ENCODE results near the gene ASIC2. TPM values are rescaled to one million over a fixed set of nuclear protein-coding genes. Genes with fewer than 3 reads are reported as not detected.
A peak's percentile ranks its signal among the peaks of the same experiment; 100 is the strongest.

ASIC2 gene
- total RNA-seq, 1 experiment from 2014 or later = 0.74 TPM

GRCh38 chr17:33299115-33299514, 6.0 kb upstream of the ASIC2 start:
- Histone ChIP-seq H4K5ac (ENCODE audit: insufficient read length, low read depth, low read length) (no peak overlapping the region), H4K20me1 (ENCODE audit: control insufficient read depth, insufficient read depth, insufficient read length) (no peaks in the 10 kb centered on the region), H2BK12ac (ENCODE audit: insufficient read length, low read depth, low read length) (no peak overlapping the region), H2BK5ac (ENCODE audit: insufficient read length, low read length) (no peak overlapping the region), H2AK5ac (ENCODE audit: insufficient read length, low read length) (no peak overlapping the region), H2BK15ac (ENCODE audit: low read depth, low read length) (no peak overlapping the region), H3K14ac (ENCODE audit: insufficient read depth, low read length) (no peak overlapping the region), H3K79me1 (ENCODE audit: insufficient read depth, low read depth, low read length, poor library complexity, severe bottlenecking) (no peaks in the 10 kb centered on the region), H3K9me3 (ENCODE audit: control insufficient read depth, low read depth, low read length) (no peaks in the 10 kb centered on the region), H2BK20ac (ENCODE audit: low read depth, low read length, poor library complexity, severe bottlenecking) (no peak overlapping the region), H4K91ac (ENCODE audit: insufficient read length, low read depth, low read length) (no peak overlapping the region), H3K4me1 (ENCODE audit: insufficient read depth, low read length) (no peaks in the 10 kb centered on the region), H3T11ph (ENCODE audit: low read length) (no peak overlapping the region), H3K27ac (ENCODE audit: insufficient read length, low read depth, low read length) (no peak overlapping the region), H3K18ac (ENCODE audit: insufficient read length, low read depth, low read length) (no peak overlapping the region), H3K4me2 (ENCODE audit: insufficient read depth, insufficient read length, low read length) (no peak overlapping the region), H3K23me2 (ENCODE audit: insufficient read length, low read depth, low read length, poor library complexity, severe bottlenecking) (no peaks in the 10 kb centered on the region), H2AFZ (ENCODE audit: low read length) (no peak overlapping the region), H3K9ac (ENCODE audit: extremely low read depth, insufficient read length, low read length) (no peak overlapping the region), H3K27me3 (ENCODE audit: insufficient read depth, low read length) (peaks cover 8% of the 10 kb centered on the region), H2BK120ac (ENCODE audit: low read depth, low read length, poor library complexity, severe bottlenecking) (no peak overlapping the region), H3K4ac (ENCODE audit: low read depth, low read length) (no peak overlapping the region), H4K8ac (replicated peaks; ENCODE audit: insufficient read length, low read depth, low read length) (no peak overlapping the region), H3K23ac (ENCODE audit: insufficient read length, low read depth, low read length) (no peak overlapping the region), H3K56ac (ENCODE audit: insufficient read length, low read depth, low read length) (no peak overlapping the region), H3K79me2 (ENCODE audit: insufficient read depth, low read length) (no peaks in the 10 kb centered on the region; the same call in 1 of the 2 replicates)
- H3K4me3 Mint-ChIP-seq = no peak overlapping the region
- H3K27me3 Mint-ChIP-seq (ENCODE audit: low read depth) = peaks cover 71% of the 10 kb centered on the region
- peak; percentile 35; the same call in 1 of the 3 replicates for TF ChIP-seq CTCF (conservative IDR thresholded peaks at IDR 0.05)
- H3K4me1 Mint-ChIP-seq = peaks cover 4 to 8% of the 10 kb centered on the region in 2 experiments; a peak in 2 of 4 replicates
- peaks cover 0 to 5% (median 0%) of the 10 kb centered on the region in 3 experiments; a peak in 1 of 7 replicates for H3K36me3 Mint-ChIP-seq (ENCODE audit: insufficient read depth in 1 of 3, low read depth in 3 of 3)
- WGBS (ENCODE audit: extremely low coverage, insufficient read length, low lambda C conversion rate) = no CpG with 5 or more reads among the region's 2 CpGs
- no peak overlapping the region for H3K27ac Mint-ChIP-seq
- peaks cover 0 to 5% of the 10 kb centered on the region in 2 experiments; a peak in 1 of 5 replicates for H3K9me3 Mint-ChIP-seq
- no peak for DNase-seq

Measured in H9 (cell line).